ENCODE data around the gene TCP10L. TPM values are rescaled to one million over a fixed set of nuclear protein-coding genes. Genes with fewer than 3 reads are reported as not detected.
"Not testable (repeated sequence)": the region's sequence is repeated elsewhere in the genome, so short reads cannot be mapped to it uniquely, and the experiment has no call there.

Gene TCP10L
- not detected for total RNA-seq

- no peak for DNase-seq
Observed at GRCh38 chr21:32585042-32585710, at the start of gene TCP10L. TSS of gene TCP10L (minus strand) at chr21:32585523. CDS start at chr21:32584304, 1,219 bp downstream.

- no peak for DNase-seq
Observed at GRCh38 chr21:32626621-32627196, 41.4 kb upstream of the TCP10L start.

- not testable (repeated sequence) for DNase-seq
Observed at GRCh38 chr21:32618218-32618617, 32.9 kb upstream of the TCP10L start.

GRCh38 chr21:32613436-32614043 lies 28.2 kb upstream of the TCP10L start:
- no peak for DNase-seq

GRCh38 chr21:32612999-32613337 lies 27.6 kb upstream of the TCP10L start:
- DNase-seq, result no peak

GRCh38 chr21:32612075-32612998 lies 27.0 kb upstream of the TCP10L start, which contains the start of gene CFAP298:
TSS of gene CFAP298 (minus strand) at chr21:32612377. CDS start at chr21:32612243, 134 bp downstream.
- DNase-seq, result peak; percentile 87

GRCh38 chr21:32611471-32611997 lies 26.2 kb upstream of the TCP10L start:
- peak; percentile 8 for DNase-seq

- not testable (repeated sequence) for DNase-seq
Observed at GRCh38 chr21:32610940-32611339, 25.6 kb upstream of the TCP10L start.

- no peak for DNase-seq
Observed at GRCh38 chr21:32608851-32609250, 23.5 kb upstream of the TCP10L start.

- no peak for DNase-seq
Observed at GRCh38 chr21:32605469-32605868, 20.1 kb upstream of the TCP10L start.

GRCh38 chr21:32604464-32604863 lies 19.1 kb upstream of the TCP10L start:
- DNase-seq, result no peak

- no peak for DNase-seq
Observed at GRCh38 chr21:32603131-32603530, 17.8 kb upstream of the TCP10L start.

- DNase-seq, result no peak
Observed at GRCh38 chr21:32602099-32602498, 16.8 kb upstream of the TCP10L start.

GRCh38 chr21:32599526-32599925 lies 14.2 kb upstream of the TCP10L start:
- DNase-seq, result no peak

- DNase-seq, result no peak
Observed at GRCh38 chr21:32599091-32599490, 13.8 kb upstream of the TCP10L start.

GRCh38 chr21:32597205-32597604 lies 11.9 kb upstream of the TCP10L start:
- DNase-seq, result no peak

GRCh38 chr21:32595431-32595830 lies 10.1 kb upstream of the TCP10L start:
- DNase-seq, result no peak

- DNase-seq, result no peak
Observed at GRCh38 chr21:32593690-32594089, 8.4 kb upstream of the TCP10L start.

GRCh38 chr21:32592929-32593502 lies 7.7 kb upstream of the TCP10L start:
- DNase-seq, result no peak

- DNase-seq, result no peak
Observed at GRCh38 chr21:32590130-32590529, 4.8 kb upstream of the TCP10L start.

- no peak for DNase-seq
Observed at GRCh38 chr21:32587651-32588050, 2.3 kb upstream of the TCP10L start.

GRCh38 chr21:32587120-32587519 lies 1.8 kb upstream of the TCP10L start:
- no peak for DNase-seq

GRCh38 chr21:32585970-32586369 lies 647 bp upstream of the TCP10L start:
- DNase-seq, result no peak
